ENCODE measurements around the gene GNAZ. TPM values are rescaled to one million over a fixed set of nuclear protein-coding genes. Genes with fewer than 3 reads are reported as not detected.

The GNAZ gene
- total and polyA plus RNA-seq, 2 of the 8 experiments (the other 6 are each of a cell fraction or from before 2014, with no cell fraction given): 6.6 to 9.6 TPM

DNA sequence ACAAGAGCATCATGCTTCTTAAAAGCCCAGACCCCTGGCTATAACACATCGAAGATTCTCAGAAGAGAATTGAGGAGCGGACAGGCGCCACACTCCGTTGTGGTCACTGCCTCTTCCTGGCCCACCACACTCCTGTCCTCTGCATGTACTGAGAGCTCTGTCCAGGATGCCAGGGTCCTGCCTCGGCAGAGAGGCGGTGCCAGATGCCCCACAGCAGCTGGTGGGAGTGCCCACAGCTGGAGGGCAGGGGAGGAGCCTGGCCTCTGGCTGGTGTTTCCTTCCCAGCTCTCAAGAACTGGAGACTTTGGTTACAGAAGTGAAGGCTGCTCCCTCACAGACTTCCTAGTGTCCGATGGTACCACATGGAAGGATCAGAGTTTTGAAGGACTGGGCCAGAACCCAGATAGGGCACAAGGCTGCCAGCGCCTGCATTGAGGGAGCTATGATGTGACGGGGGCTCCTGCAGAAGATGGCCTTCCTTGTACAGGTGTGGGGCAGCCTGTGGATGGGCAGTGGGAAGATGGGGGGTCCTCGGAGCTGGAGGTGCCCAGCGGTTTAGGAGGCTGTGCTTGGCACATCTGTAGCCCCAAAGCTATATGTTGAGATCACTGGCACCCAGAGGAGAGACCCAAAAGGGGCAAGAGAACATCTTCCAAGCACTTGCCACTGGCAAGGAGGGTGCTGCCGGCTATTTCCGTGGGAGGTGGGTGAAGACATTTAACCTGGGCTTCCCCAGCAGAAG lies 52.1 kb downstream of the GNAZ start:
- Histone ChIP-seq H2BK20ac (ENCODE audit: low read length) (no peak overlapping the region), H2AK5ac (ENCODE audit: low read depth, low read length) (no peak overlapping the region), H2BK15ac (ENCODE audit: low read length) (no peak overlapping the region), H3K56ac (replicated peaks; ENCODE audit: insufficient read length, low read depth, low read length) (no peak overlapping the region), H4K5ac (ENCODE audit: insufficient read length, low read depth, low read length) (no peak overlapping the region), H4K8ac (ENCODE audit: extremely low read depth, insufficient read depth, low read length) (no peak overlapping the region), H2AFZ (ENCODE audit: low read length) (no peak overlapping the region), H3K36me3 (ENCODE audit: control insufficient read depth in 2 of 4, insufficient read depth in 4 of 4, low read length in 3 of 4) (no peaks in the 10 kb centered on the region; a peak in 2 of 8 replicates), H3K23me2 (ENCODE audit: low read depth, low read length) (no peaks in the 10 kb centered on the region), H3K9me3 (ENCODE audit: insufficient read depth in 2 of 2, low read depth in 1 of 2, low read length in 1 of 2) (no peaks in the 10 kb centered on the region), H4K20me1 (replicated peaks in 1 of 2; ENCODE audit: control insufficient read depth in 1 of 2, insufficient read depth in 2 of 2, low read length in 2 of 2) (peaks cover 0 to 2% of the 10 kb centered on the region in 2 experiments), H3K4me1 (replicated peaks in 1 of 4; ENCODE audit: control insufficient read depth in 3 of 4, insufficient read depth in 4 of 4, low read length in 3 of 4) (no peaks in the 10 kb centered on the region), H3K4ac (replicated peaks; ENCODE audit: insufficient read length, low read depth, low read length) (no peak overlapping the region), H2BK5ac (ENCODE audit: low read depth, low read length) (no peak overlapping the region), H3K79me1 (ENCODE audit: low read depth, low read length) (no peaks in the 10 kb centered on the region), H2BK12ac (ENCODE audit: low read depth, low read length) (no peak overlapping the region), H3K9ac (replicated peaks in 1 of 4; ENCODE audit: extremely low read depth in 1 of 4, low read depth in 3 of 4, low read length in 3 of 4) (no peak overlapping the region), H3K79me2 (ENCODE audit: control insufficient read depth in 1 of 2, insufficient read depth in 2 of 2, low read length in 2 of 2) (no peaks in the 10 kb centered on the region), H3K14ac (ENCODE audit: insufficient read length) (no peak overlapping the region), H3K23ac (ENCODE audit: insufficient read length) (no peak overlapping the region), H2BK120ac (replicated peaks; ENCODE audit: low read depth, low read length) (no peak overlapping the region), H4K91ac (replicated peaks; ENCODE audit: insufficient read length, low read length) (no peak overlapping the region), H3K4me2 (ENCODE audit: insufficient read depth in 1 of 2, low read depth in 2 of 2, low read length in 2 of 2) (no peak overlapping the region), H3K4me3 (ENCODE audit: extremely low read depth in 1 of 4, insufficient read depth in 2 of 4, low read depth in 3 of 4, low read length in 4 of 4) (no peak overlapping the region), H3K27me3 (replicated peaks in 1 of 4; ENCODE audit: control insufficient read depth in 3 of 4, extremely low read depth in 1 of 4, insufficient read depth in 3 of 4, low read length in 3 of 4) (peaks cover 0 to 13% (median 5%) of the 10 kb centered on the region in 4 experiments; a peak in 3 of 7 replicates), H3K27ac (ENCODE audit: low read depth, low read length) (no peak overlapping the region), H3K18ac (ENCODE audit: extremely low read depth, low read length) (no peak overlapping the region)
- no peak for DNase-seq (ENCODE audit: low read depth in 1 of 2, low spot score in 2 of 2)
- TF ChIP-seq SP1 (IDR thresholded peaks at IDR 0.05; ENCODE audit: low read depth, low read length) (no peak), SP4 (IDR thresholded peaks at IDR 0.05; ENCODE audit: low read length) (no peak), CREB1 (IDR thresholded peaks at IDR 0.05) (no peak), KDM4A (IDR thresholded peaks at IDR 0.05; ENCODE audit: low read depth, low read length, severe bottlenecking) (no peak), TEAD4 (IDR thresholded peaks at IDR 0.05; ENCODE audit: low read depth, low read length) (no peak), CHD1 (IDR thresholded peaks at IDR 0.05; ENCODE audit: low read depth, low read length) (no peak), SIN3A (conservative IDR thresholded peaks at IDR 0.05 in 1 of 2, IDR thresholded peaks at IDR 0.05 in 1 of 2; ENCODE audit: low read depth in 1 of 2, low read length in 2 of 2) (no peak), TCF12 (IDR thresholded peaks at IDR 0.05; ENCODE audit: low read depth, low read length) (no peak), RFX5 (IDR thresholded peaks at IDR 0.05; ENCODE audit: borderline replicate concordance, low read depth, low read length) (no peak), MAFK (IDR thresholded peaks at IDR 0.05; ENCODE audit: low read depth, low read length) (no peak), TAF7 (optimal IDR thresholded peaks at IDR 0.05; ENCODE audit: borderline replicate concordance, low read depth, low read length) (no peak)
- WGBS, 2 experiments (ENCODE audit: extremely low coverage in 1 of 2, insufficient coverage in 1 of 2, insufficient read length in 1 of 2, insufficient replicate concordance in 2 of 2, low coverage in 1 of 2, low lambda C conversion rate in 2 of 2, missing lambda C conversion rate in 1 of 2): 84% methylated on average over 12 of the region's 13 CpGs; no CpG with 5 or more reads in 1 of the 2 experiments
- ChIA-PET POLR2A (ENCODE audit: partially characterized antibody) (no interaction called here), CTCF (ENCODE audit: partially characterized antibody) (interaction anchor here (0.9 to 24.3 kb wide), 7 partner anchors 9 to 661 kb away, joined by 3 to 384 read pairs (median 5); no protein-coding TSS in a partner anchor)
- no peak for FAIRE-seq
